Common myeloid progenitor, CD34-positive (primary cell): ENCODE data around the gene RNF214.
"Not testable (repeated sequence)": the region's sequence is repeated elsewhere in the genome, so short reads cannot be mapped to it uniquely, and the experiment has no call there.

Experiments
- CTCF ChIA-PET: fragments of 350-600 bp; sonication (Branson Sonifier 250); formaldehyde crosslinking; loops from one replicate; lab custom pipeline; 2021; ENCODE audit warnings: antibody characterized with exemption; lab: Charles Lee
- POLR2A ChIA-PET: fragments of 350-600 bp; sonication (Branson Sonifier 250); formaldehyde crosslinking; loops from one replicate; lab custom pipeline; 2021; ENCODE audit warnings: antibody characterized with exemption; lab: Charles Lee
- DNase-seq, 3 donors: peaks; one replicate each; pipeline versions ENCODE4 v3.0.0 to v3.0.0-alpha.2; 2013
- H3K27ac ChIP-seq, 2 experiments: 1 replicate in 1 of 2; 2 replicates in 1 of 2; pipeline ENCODE4 v1.7.0; 2013; ENCODE audit warnings: inconsistent platforms in 2 of 2, low read length in 2 of 2, mild to moderate bottlenecking in 2 of 2, low read depth in 1 of 2, moderate library complexity in 1 of 2; ENCODE audit not compliant: severe bottlenecking in 2 of 2, insufficient read depth in 1 of 2, poor library complexity in 1 of 2
- H3K27me3 ChIP-seq, 5 experiments: replicated peaks in 2 of 5; 1 replicate in 3 of 5; 2 replicates in 2 of 5; pipeline versions ENCODE4 v1.6.1 to v1.7.0; 2013; ENCODE audit warnings: low read length in 4 of 5, mild to moderate bottlenecking in 2 of 5, moderate library complexity in 2 of 5, inconsistent platforms in 1 of 5; ENCODE audit not compliant: insufficient read depth in 5 of 5, control insufficient read depth in 4 of 5
- H3K36me3 ChIP-seq, 4 experiments: 1 replicate in 2 of 4; 2 replicates in 2 of 4; pipeline versions ENCODE4 v1.6.1 to v1.7.0; 2013; ENCODE audit warnings: low read length in 3 of 4, control low read depth in 1 of 4, mild to moderate bottlenecking in 1 of 4; ENCODE audit not compliant: control insufficient read depth in 4 of 4, insufficient read depth in 4 of 4
- H3K4me1 ChIP-seq, 4 experiments: 1 replicate in 3 of 4; 2 replicates in 1 of 4; pipeline versions ENCODE4 v1.6.1 to v1.7.1; 2013; ENCODE audit warnings: low read length in 3 of 4, mild to moderate bottlenecking in 3 of 4, control low read depth in 1 of 4, inconsistent platforms in 1 of 4, moderate library complexity in 1 of 4; ENCODE audit not compliant: control insufficient read depth in 4 of 4, insufficient read depth in 4 of 4; ENCODE audit errors: control extremely low read depth in 1 of 4
- H3K4me3 ChIP-seq, 7 experiments: 1 replicate in 4 of 7; 2 replicates in 3 of 7; pipeline versions ENCODE4 v1.5.1 to v1.7.0; 2013; ENCODE audit warnings: mild to moderate bottlenecking in 7 of 7, low read length in 6 of 7, moderate library complexity in 6 of 7, inconsistent platforms in 2 of 7, low read depth in 2 of 7, control low read depth in 1 of 7; ENCODE audit not compliant: insufficient read depth in 4 of 7, control insufficient read depth in 1 of 7; ENCODE audit errors: extremely low read depth in 1 of 7
- H3K9me3 ChIP-seq, 5 experiments: 1 replicate in 4 of 5; 2 replicates in 1 of 5; pipeline versions ENCODE4 v1.6.1 to v1.7.1; 2013; ENCODE audit warnings: low read length in 4 of 5, mild to moderate bottlenecking in 2 of 5, inconsistent platforms in 1 of 5, low read depth in 1 of 5, moderate library complexity in 1 of 5; ENCODE audit not compliant: control insufficient read depth in 4 of 5, insufficient read depth in 2 of 5; ENCODE audit errors: control extremely low read depth in 1 of 5
- WGBS: methylation state at CpG from one replicate; pipeline ENCODE4 v1.1.5; 2013; ENCODE audit not compliant: insufficient coverage; 5-methylcytosine and 5-hydroxymethylcytosine counted together

RNF214 gene

GRCh38 chr11:117265745-117266144, 33.3 kb downstream of the RNF214 start:
- Histone ChIP-seq H3K36me3 (peaks cover 0 to 22% (median 7%) of the 10 kb centered on the region in 4 experiments), H3K27me3 (no peaks in the 10 kb centered on the region), H3K27ac (no peak overlapping the region), H3K4me1 (no peaks in the 10 kb centered on the region), H3K4me3 (no peak overlapping the region), H3K9me3 (no peaks in the 10 kb centered on the region)
- no peak for DNase-seq
- WGBS, result no CpG with 5 or more reads among the region's 2 CpGs
- CTCF ChIA-PET, result no interaction called here
- POLR2A ChIA-PET, result no interaction called here

DNA sequence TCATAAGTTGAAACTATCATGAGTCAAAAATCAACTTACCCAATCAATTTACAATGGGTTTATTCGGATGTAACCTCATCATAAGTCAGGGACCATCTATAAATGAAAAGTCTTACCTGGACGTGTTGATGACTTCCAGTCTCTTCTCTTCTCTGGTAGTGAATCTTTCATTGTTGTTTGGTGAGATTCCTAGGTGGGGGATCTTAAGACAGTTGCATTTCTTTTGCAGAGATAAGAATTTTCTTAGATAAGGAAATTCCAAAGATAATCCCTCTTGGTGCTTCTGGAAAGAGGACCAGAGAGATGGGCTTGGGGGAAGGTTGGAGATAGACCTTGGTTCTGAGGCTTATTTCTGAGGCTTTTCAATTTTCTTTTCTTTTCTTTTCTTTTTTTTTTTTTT, 37.4 kb downstream of the RNF214 start:
- peaks cover 0 to 6% (median 0%) of the 10 kb centered on the region in 4 experiments for H3K4me1 ChIP-seq
- no peak overlapping the region for H3K4me3 ChIP-seq
- no peaks in the 10 kb centered on the region for H3K27me3 ChIP-seq
- H3K27ac ChIP-seq, result no peak overlapping the region
- ChIA-PET POLR2A (no interaction called here), CTCF (no interaction called here)
- no peak for DNase-seq
- H3K9me3 ChIP-seq, result peaks cover 0 to 2% (median 0%) of the 10 kb centered on the region in 5 experiments
- peaks cover 0 to 20% (median 5%) of the 10 kb centered on the region in 4 experiments for H3K36me3 ChIP-seq
- no CpG with 5 or more reads among the region's 2 CpGs for WGBS

- Histone ChIP-seq H3K9me3 (peaks cover 0 to 2% (median 0%) of the 10 kb centered on the region in 5 experiments), H3K4me1 (peaks cover 0 to 6% (median 0%) of the 10 kb centered on the region in 4 experiments), H3K4me3 (no peak overlapping the region), H3K27me3 (no peaks in the 10 kb centered on the region), H3K27ac (no peak overlapping the region), H3K36me3 (peaks cover 0 to 18% (median 8%) of the 10 kb centered on the region in 4 experiments)
- WGBS, result 94% methylated on average over 2 of the region's 4 CpGs
- ChIA-PET CTCF (interaction anchor here (0.5 to 1.1 kb wide), 2 partner anchors 18 to 169 kb away, joined by 3 read pairs; no protein-coding TSS in a partner anchor), POLR2A (no interaction called here)
- no peak for DNase-seq
These were observed 38.7 kb downstream of the RNF214 start for GRCh38 chr11:117271208-117271607.

DNA sequence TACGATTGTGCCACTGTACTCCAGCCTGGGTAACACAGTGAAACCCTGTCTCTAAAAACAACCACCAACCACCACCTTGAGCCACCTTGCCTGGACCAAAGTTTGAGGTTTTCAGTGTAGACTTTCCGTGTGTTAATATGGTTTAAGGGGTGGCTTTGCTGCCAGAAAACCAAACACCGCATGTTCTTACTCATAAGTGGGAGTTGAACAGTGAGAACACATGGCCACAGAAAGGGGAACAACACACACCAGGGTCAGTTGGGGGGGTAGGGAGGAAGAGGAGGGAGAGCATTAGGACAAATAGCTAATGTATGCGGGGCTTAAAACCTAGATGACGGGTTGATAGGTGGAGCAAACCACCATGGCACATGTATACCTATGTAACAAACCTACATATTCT, 39.7 kb downstream of the RNF214 start:
- H3K9me3 ChIP-seq, H3K27me3 ChIP-seq, H3K4me1 ChIP-seq, H3K27ac ChIP-seq, POLR2A ChIA-PET, H3K4me3 ChIP-seq: not testable (repeated sequence)
- WGBS, result 100% methylated on average over 2 of the region's 5 CpGs
- H3K36me3 ChIP-seq, result peaks cover 0 to 18% (median 10%) of the 10 kb centered on the region in 4 experiments
- peak in 1 of 3 donors; percentile 7 for DNase-seq
- CTCF ChIA-PET, result interaction anchor here (1.1 kb wide), 1 partner anchor 17 kb away, joined by 3 read pairs; no protein-coding TSS in a partner anchor

DNA sequence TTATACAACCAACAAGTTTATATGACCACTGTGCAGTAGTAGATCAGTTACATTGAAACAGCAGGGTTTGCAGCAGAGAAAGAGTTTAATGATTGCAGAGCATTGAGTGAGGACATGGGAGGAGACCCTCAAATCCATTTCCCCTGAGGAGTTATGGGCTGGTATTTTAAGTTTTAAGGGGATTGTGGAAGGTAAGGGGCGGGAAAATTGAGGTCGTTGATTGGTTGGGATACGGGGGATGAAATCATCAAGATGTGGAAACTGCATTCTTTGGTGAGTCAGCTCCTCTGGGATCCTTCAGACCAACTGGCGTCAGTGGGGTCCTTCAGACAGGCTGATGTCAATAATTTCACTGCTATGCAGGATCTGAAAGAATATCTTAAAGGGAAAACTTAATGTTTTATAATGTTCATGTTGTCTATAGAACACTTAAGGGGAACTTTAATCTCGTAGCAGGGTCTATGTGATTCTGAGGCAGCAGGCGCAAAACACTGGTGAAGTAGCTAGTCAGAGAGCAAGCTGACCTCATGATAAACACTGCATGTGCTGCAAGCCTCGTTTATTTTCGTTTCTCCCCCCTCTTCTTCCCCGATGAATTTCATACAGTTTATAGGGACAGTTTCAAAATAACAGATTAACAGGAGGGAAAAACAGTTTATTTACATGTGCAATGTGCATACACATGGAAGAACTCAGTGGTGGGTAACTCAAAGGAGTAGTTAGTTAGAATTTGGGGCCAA, 41.2 kb downstream of the RNF214 start:
- ChIA-PET POLR2A (no interaction called here), CTCF (interaction anchor here (1.3 kb wide), 1 partner anchor 37 kb away, joined by 3 read pairs; no protein-coding TSS in a partner anchor)
- peaks cover 0 to 18% (median 10%) of the 10 kb centered on the region in 4 experiments for H3K36me3 ChIP-seq
- 97% methylated on average over 7 of the region's 9 CpGs for WGBS
- H3K27me3 ChIP-seq, result no peaks in the 10 kb centered on the region
- DNase-seq, result no peak
- no peak overlapping the region for H3K4me3 ChIP-seq
- no peak overlapping the region for H3K27ac ChIP-seq
- peaks cover 0 to 6% (median 0%) of the 10 kb centered on the region in 4 experiments for H3K4me1 ChIP-seq
- peaks cover 0 to 2% (median 0%) of the 10 kb centered on the region in 5 experiments for H3K9me3 ChIP-seq

- ChIA-PET POLR2A (no interaction called here), CTCF (no interaction called here)
- H3K9me3 ChIP-seq, result peaks cover 0 to 2% (median 0%) of the 10 kb centered on the region in 5 experiments
- 100% methylated on average over 1 of the region's 2 CpGs for WGBS
- H3K36me3 ChIP-seq, result peaks cover 10 to 38% (median 29%) of the 10 kb centered on the region in 4 experiments
- no peak overlapping the region for H3K4me3 ChIP-seq
- DNase-seq, result no peak
- H3K27ac ChIP-seq, result no peak overlapping the region
- H3K27me3 ChIP-seq, result no peaks in the 10 kb centered on the region
- H3K4me1 ChIP-seq, result peaks cover 0 to 2% (median 0%) of the 10 kb centered on the region in 4 experiments
These were observed 45.9 kb downstream of the RNF214 start for GRCh38 chr11:117278347-117278746.
